GM19468 (cell line): ENCODE measurements around the gene EIF6.
A peak's percentile ranks its signal among the peaks of the same experiment; 100 is the strongest.

ENCODE experiments used
- ATAC-seq: cut with Tn5 transposase; IDR thresholded peaks from one replicate; pipeline ENCODE4 v1.9.1; 2021; ENCODE audit warnings: mild to moderate bottlenecking, moderate library complexity, moderate number of reproducible peaks; ENCODE audit not compliant: unreplicated experiment; ENCODE audit errors: extremely low read depth

Gene EIF6

GRCh38 chr20:35283441-35284266, 918 bp downstream of the EIF6 start:
- ATAC-seq = no peak

GRCh38 chr20:35281506-35282101, 3.0 kb downstream of the EIF6 start:
- ATAC-seq = no peak

- ATAC-seq = no peak
These were observed 4.0 kb downstream of the EIF6 start for GRCh38 chr20:35280523-35280922.

- no peak for ATAC-seq
These were observed 4.9 kb downstream of the EIF6 start for GRCh38 chr20:35279533-35280174.

- no peak for ATAC-seq
These were observed 5.5 kb downstream of the EIF6 start for GRCh38 chr20:35279040-35279439.

GRCh38 chr20:35277531-35278395, 6.8 kb downstream of the EIF6 start, which contains the start of gene MMP24OS:
Gene MMP24OS, minus strand, starts transcription at chr20:35278122. Its CDS starts 193 bp downstream, at chr20:35277929.
- ATAC-seq = peak; percentile 85

- ATAC-seq = no peak
These were observed 7.4 kb downstream of the EIF6 start for GRCh38 chr20:35277127-35277526.

- no peak for ATAC-seq
These were observed 8.2 kb downstream of the EIF6 start for GRCh38 chr20:35276408-35276807.

- no peak for ATAC-seq
These were observed 8.8 kb downstream of the EIF6 start for GRCh38 chr20:35275741-35276251.

GRCh38 chr20:35274172-35275092, 10.1 kb downstream of the EIF6 start:
- no peak for ATAC-seq

- ATAC-seq = no peak
These were observed 11.0 kb downstream of the EIF6 start for GRCh38 chr20:35273449-35274171.

- no peak for ATAC-seq
These were observed 12.7 kb downstream of the EIF6 start for GRCh38 chr20:35271904-35272303.

- no peak for ATAC-seq
These were observed 13.3 kb downstream of the EIF6 start for GRCh38 chr20:35271073-35271882.

GRCh38 chr20:35270021-35270902, 14.3 kb downstream of the EIF6 start:
- no peak for ATAC-seq

GRCh38 chr20:35269055-35269781, 15.4 kb downstream of the EIF6 start:
- no peak for ATAC-seq

GRCh38 chr20:35267092-35267491, 17.5 kb downstream of the EIF6 start:
- ATAC-seq = no peak
